HG03439 (cell line): ENCODE results near the gene RB1.
A peak's percentile ranks its signal among the peaks of the same experiment; 100 is the strongest.
"Not testable (repeated sequence)": the region's sequence is repeated elsewhere in the genome, so short reads cannot be mapped to it uniquely, and the experiment has no call there.

ENCODE experiments used
- ATAC-seq: cut with Tn5 transposase; IDR thresholded peaks from one replicate; pipeline ENCODE4 v1.9.1; 2021; ENCODE audit warnings: mild to moderate bottlenecking, moderate library complexity; ENCODE audit not compliant: unreplicated experiment

RB1 gene

GRCh38 chr13:48297131-48297786, 6.3 kb upstream of the RB1 start:
- ATAC-seq, result no peak

GRCh38 chr13:48299591-48299990, 4.0 kb upstream of the RB1 start:
- no peak for ATAC-seq

GRCh38 chr13:48302871-48303358, 636 bp upstream of the RB1 start:
- ATAC-seq, result no peak

- peak; percentile 64 for ATAC-seq
These were observed 759 bp downstream of the RB1 start for GRCh38 chr13:48304143-48304876.

GRCh38 chr13:48311223-48311622, 7.7 kb downstream of the RB1 start:
- ATAC-seq, result no peak

- no peak for ATAC-seq
These were observed 12.6 kb downstream of the RB1 start for GRCh38 chr13:48315969-48316650.

- no peak for ATAC-seq
These were observed 13.4 kb downstream of the RB1 start for GRCh38 chr13:48316826-48317510.

- no peak for ATAC-seq
These were observed 14.2 kb downstream of the RB1 start for GRCh38 chr13:48317511-48318376.

- ATAC-seq, result no peak
These were observed 14.8 kb downstream of the RB1 start for GRCh38 chr13:48318377-48318811.

- ATAC-seq, result no peak
These were observed 15.4 kb downstream of the RB1 start for GRCh38 chr13:48318821-48319511.

GRCh38 chr13:48319531-48320398, 16.2 kb downstream of the RB1 start:
- ATAC-seq, result no peak

GRCh38 chr13:48320399-48320790, 16.8 kb downstream of the RB1 start:
- no peak for ATAC-seq

- no peak for ATAC-seq
These were observed 17.4 kb downstream of the RB1 start for GRCh38 chr13:48320891-48321510.

- ATAC-seq, result no peak
These were observed 18.7 kb downstream of the RB1 start for GRCh38 chr13:48322294-48322693.

- no peak for ATAC-seq
These were observed 30.4 kb downstream of the RB1 start for GRCh38 chr13:48333976-48334375.

GRCh38 chr13:48334534-48335127, 31.1 kb downstream of the RB1 start:
- ATAC-seq, result no peak

- ATAC-seq, result not testable (repeated sequence)
These were observed 35.6 kb downstream of the RB1 start for GRCh38 chr13:48339198-48339597.

GRCh38 chr13:48344264-48344663, 40.7 kb downstream of the RB1 start:
- ATAC-seq, result no peak
